ENCODE results near the gene SLC47A2.

Gene SLC47A2

GRCh38 chr17:19726631-19727376 lies 10.4 kb upstream of the SLC47A2 start:
- no peak for DNase-seq

GRCh38 chr17:19725486-19725885 lies 9.1 kb upstream of the SLC47A2 start:
- no peak for DNase-seq

GRCh38 chr17:19724501-19725420 lies 8.4 kb upstream of the SLC47A2 start:
- DNase-seq = peak; percentile 26

- DNase-seq = no peak
Measured at GRCh38 chr17:19723964-19724363, 7.6 kb upstream of the SLC47A2 start.

- no peak for DNase-seq
Measured at GRCh38 chr17:19720631-19721426, 4.4 kb upstream of the SLC47A2 start.

- DNase-seq = no peak
Measured at GRCh38 chr17:19720210-19720475, 3.8 kb upstream of the SLC47A2 start.

GRCh38 chr17:19719355-19720209 lies 3.2 kb upstream of the SLC47A2 start:
- no peak for DNase-seq

GRCh38 chr17:19718613-19719354 lies 2.4 kb upstream of the SLC47A2 start:
- DNase-seq = no peak

- DNase-seq = no peak
Measured at GRCh38 chr17:19718041-19718612, 1.7 kb upstream of the SLC47A2 start.

- no peak for DNase-seq
Measured at GRCh38 chr17:19717411-19717908, 1.1 kb upstream of the SLC47A2 start.

GRCh38 chr17:19717031-19717360 lies 612 bp upstream of the SLC47A2 start:
- DNase-seq = no peak

GRCh38 chr17:19714542-19715411 lies 1.6 kb downstream of the SLC47A2 start:
- no peak for DNase-seq

GRCh38 chr17:19713901-19714361 lies 2.5 kb downstream of the SLC47A2 start:
- no peak for DNase-seq

GRCh38 chr17:19713462-19713861 lies 2.9 kb downstream of the SLC47A2 start:
- DNase-seq = no peak

- DNase-seq = no peak
Measured at GRCh38 chr17:19712436-19713004, 3.9 kb downstream of the SLC47A2 start.

- DNase-seq = no peak
Measured at GRCh38 chr17:19709841-19710240, 6.5 kb downstream of the SLC47A2 start.

- DNase-seq = no peak
Measured at GRCh38 chr17:19708431-19709175, 7.8 kb downstream of the SLC47A2 start.

- no peak for DNase-seq
Measured at GRCh38 chr17:19707728-19708221, 8.6 kb downstream of the SLC47A2 start.

Data from activated CD4-positive, alpha-beta T cell treated with anti-CD3 and anti-CD28 coated beads for 1 hour (primary cell).